HepG2 (cell line): ENCODE results near the gene SATB2. TPM values are rescaled to one million over a fixed set of nuclear protein-coding genes. Genes with fewer than 3 reads are reported as not detected.

ENCODE experiments used
- AGO2 ChIP-seq: fragments of 200-400 bp; formaldehyde crosslinking; optimal IDR thresholded peaks from 2 replicates; pipeline ENCODE3; 2017; ENCODE audit warnings: mild to moderate bottlenecking, low read depth, low read length, moderate library complexity
- AHDC1 ChIP-seq: sonication (generic); formaldehyde crosslinking; IDR thresholded peaks from 2 replicates; pipeline ENCODE4 v1.5.1; 2020; ENCODE audit warnings: mild to moderate bottlenecking, missing genetic modification reagents, borderline replicate concordance
- HOXA3 ChIP-seq: sonication (generic); formaldehyde crosslinking; IDR thresholded peaks from 2 replicates; pipeline ENCODE4 v1.5.0; 2020; ENCODE audit warnings: missing genetic modification reagents
- KLF9 ChIP-seq: IDR thresholded peaks from 2 replicates; pipeline ENCODE4 v1.6.1; 2016; ENCODE audit warnings: low read depth
- MAF1 ChIP-seq: sonication (generic); formaldehyde crosslinking; IDR thresholded peaks from 2 replicates; pipeline ENCODE4 v1.5.0; 2020; ENCODE audit warnings: missing genetic modification reagents, borderline replicate concordance
- NCOA5 ChIP-seq: sonication (generic); formaldehyde crosslinking; IDR thresholded peaks from 2 replicates; pipeline ENCODE4 v1.4.0; 2020; ENCODE audit warnings: missing genetic modification reagents
- NFE2L1 ChIP-seq: sonication (generic); formaldehyde crosslinking; IDR thresholded peaks from 2 replicates; pipeline ENCODE4 v1.4.0; 2020; ENCODE audit warnings: missing genetic modification reagents, mild to moderate bottlenecking, borderline replicate concordance
- U2AF1 ChIP-seq: fragments of 200-400 bp; formaldehyde crosslinking; optimal IDR thresholded peaks from 2 replicates; pipeline ENCODE3; 2017; ENCODE audit warnings: mild to moderate bottlenecking, low read depth, low read length
- ZNF142 ChIP-seq: sonication (generic); formaldehyde crosslinking; IDR thresholded peaks from 2 replicates; pipeline ENCODE4 v1.4.0; 2020; ENCODE audit warnings: missing genetic modification reagents
- ZNF563 ChIP-seq: sonication (generic); formaldehyde crosslinking; IDR thresholded peaks from 2 replicates; pipeline ENCODE4 v1.8.0; 2022; ENCODE audit warnings: mild to moderate bottlenecking, moderate library complexity, missing genetic modification reagents
- ZNF569 ChIP-seq: sonication (generic); formaldehyde crosslinking; IDR thresholded peaks from 2 replicates; pipeline ENCODE4 v1.5.0; 2020; ENCODE audit warnings: mild to moderate bottlenecking, missing genetic modification reagents, moderate library complexity, borderline replicate concordance
- ZNF687 ChIP-seq: sonication (generic); formaldehyde crosslinking; IDR thresholded peaks from 2 replicates; pipeline ENCODE4 v1.5.1; 2020; ENCODE audit warnings: mild to moderate bottlenecking, missing genetic modification reagents, moderate library complexity
- ZNF780A ChIP-seq: sonication (generic); formaldehyde crosslinking; IDR thresholded peaks from 2 replicates; pipeline ENCODE4 v1.8.0; 2022; ENCODE audit warnings: mild to moderate bottlenecking, missing genetic modification reagents, moderate library complexity
- polyA plus RNA-seq, 8 experiments: library from polyadenylated mRNA; depleted of rRNA in 3 of 8; stranded (reverse) in 7 of 8; unstranded in 1 of 8; fragments of >200 nt; fragmentation: Illumina TruSeq in 4 of 8; extraction: Trizol in 4 of 8; gene quantifications; 2 replicates each; pipeline versions ENCODE4 v1.2.1 to v1.2.3, GENCODE V29; 2011 to 2016; ENCODE audit warnings: low read depth in 4 of 8, missing spikeins in 1 of 8, mixed read lengths in 1 of 8; ENCODE audit not compliant: insufficient read depth in 1 of 8
- total RNA-seq, 5 experiments: library from RNA; depleted of rRNA; stranded (reverse); fragments of >200 nt; fragmentation: Illumina TruSeq; extraction: Trizol; gene quantifications; 2 replicates each; pipeline ENCODE4 v1.2.3, GENCODE V29; 2016; ENCODE audit warnings: low read depth in 1 of 5

Gene SATB2
- total and polyA plus RNA-seq, 2 of the 13 experiments (the other 11 are each of a cell fraction or from before 2014, with no cell fraction given): 2.5 to 5.5 TPM

GRCh38 chr2:199455545-199456382, 2.0 kb downstream of the SATB2 start (continued):
- no peak for TF ChIP-seq AHDC1 (CRISPR knock-in tag)
- no peak for TF ChIP-seq U2AF1
- TF ChIP-seq ZNF563: peak; percentile 82
- peak; percentile 88 for TF ChIP-seq AGO2
- TF ChIP-seq KLF9: no peak
- no peak for TF ChIP-seq NCOA5 (CRISPR knock-in tag)
- TF ChIP-seq ZNF780A (CRISPR knock-in tag): no peak
- TF ChIP-seq ZNF142 (CRISPR knock-in tag): 0 out of 2 replicates have a peak, but pooled peaks have one; percentile 53
- peak; percentile 83 for TF ChIP-seq HOXA3 (CRISPR knock-in tag)
- peak; percentile 93 for TF ChIP-seq ZNF687 (CRISPR knock-in tag)
- TF ChIP-seq MAF1 (CRISPR knock-in tag): peak; percentile 82
- TF ChIP-seq NFE2L1 (CRISPR knock-in tag): no peak
- no peak for TF ChIP-seq ZNF569
- TF ChIP-seq, all 625 proteins: peak for 292
